ENCODE measurements around the gene TEX22. TPM values are rescaled to one million over a fixed set of nuclear protein-coding genes. Genes with fewer than 3 reads are reported as not detected.

The TEX22 gene
- total RNA-seq, 1 experiment from 2014 or later = 0.87 TPM

DNA sequence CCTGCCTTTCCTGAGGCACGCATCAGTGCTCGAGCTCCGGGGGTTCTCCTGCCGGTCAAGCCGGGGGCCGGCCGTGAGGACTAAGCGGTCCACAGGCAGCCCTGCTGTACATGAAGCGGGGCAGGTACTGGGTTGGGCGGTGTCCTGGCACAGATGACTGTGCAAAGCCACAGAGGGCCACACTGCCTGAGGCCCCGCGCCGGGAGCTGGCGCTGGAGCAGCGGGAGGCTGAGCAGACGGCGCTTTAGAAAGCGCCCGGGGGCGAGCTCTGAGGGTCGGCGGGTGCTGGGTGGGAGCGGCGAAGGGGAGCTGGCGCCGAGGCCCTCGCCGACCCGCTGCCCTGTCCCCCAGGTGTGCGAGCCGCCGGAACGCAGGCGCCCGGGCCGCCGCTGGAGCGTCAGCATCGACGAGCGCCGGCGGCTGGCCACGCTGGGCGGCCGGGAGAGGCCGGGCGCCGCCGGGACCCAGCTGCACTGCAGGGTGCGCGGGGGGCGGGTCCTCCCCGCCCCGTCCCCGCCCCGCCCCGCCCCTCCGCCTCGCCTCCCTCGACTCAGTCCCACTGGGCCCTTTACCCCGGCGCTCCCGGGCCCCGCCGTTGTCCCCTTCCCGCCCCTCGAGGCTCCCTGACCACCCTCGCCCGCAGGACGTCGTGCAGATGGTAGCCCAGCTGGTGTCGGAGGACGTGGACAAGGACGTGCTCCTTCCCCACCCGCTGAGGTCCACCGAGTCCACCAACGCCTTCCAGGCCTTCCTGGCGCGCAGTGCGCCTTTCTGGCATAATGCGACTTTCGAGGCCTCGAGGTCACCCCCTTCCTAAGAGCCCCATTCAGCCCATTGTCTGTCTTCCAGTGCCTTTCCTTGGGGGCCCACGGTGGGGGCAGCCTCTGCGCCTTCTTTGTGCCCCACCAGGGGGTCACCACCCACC, 12.9 kb downstream of the TEX22 start (continued):
- TF ChIP-seq, protein P1, sequence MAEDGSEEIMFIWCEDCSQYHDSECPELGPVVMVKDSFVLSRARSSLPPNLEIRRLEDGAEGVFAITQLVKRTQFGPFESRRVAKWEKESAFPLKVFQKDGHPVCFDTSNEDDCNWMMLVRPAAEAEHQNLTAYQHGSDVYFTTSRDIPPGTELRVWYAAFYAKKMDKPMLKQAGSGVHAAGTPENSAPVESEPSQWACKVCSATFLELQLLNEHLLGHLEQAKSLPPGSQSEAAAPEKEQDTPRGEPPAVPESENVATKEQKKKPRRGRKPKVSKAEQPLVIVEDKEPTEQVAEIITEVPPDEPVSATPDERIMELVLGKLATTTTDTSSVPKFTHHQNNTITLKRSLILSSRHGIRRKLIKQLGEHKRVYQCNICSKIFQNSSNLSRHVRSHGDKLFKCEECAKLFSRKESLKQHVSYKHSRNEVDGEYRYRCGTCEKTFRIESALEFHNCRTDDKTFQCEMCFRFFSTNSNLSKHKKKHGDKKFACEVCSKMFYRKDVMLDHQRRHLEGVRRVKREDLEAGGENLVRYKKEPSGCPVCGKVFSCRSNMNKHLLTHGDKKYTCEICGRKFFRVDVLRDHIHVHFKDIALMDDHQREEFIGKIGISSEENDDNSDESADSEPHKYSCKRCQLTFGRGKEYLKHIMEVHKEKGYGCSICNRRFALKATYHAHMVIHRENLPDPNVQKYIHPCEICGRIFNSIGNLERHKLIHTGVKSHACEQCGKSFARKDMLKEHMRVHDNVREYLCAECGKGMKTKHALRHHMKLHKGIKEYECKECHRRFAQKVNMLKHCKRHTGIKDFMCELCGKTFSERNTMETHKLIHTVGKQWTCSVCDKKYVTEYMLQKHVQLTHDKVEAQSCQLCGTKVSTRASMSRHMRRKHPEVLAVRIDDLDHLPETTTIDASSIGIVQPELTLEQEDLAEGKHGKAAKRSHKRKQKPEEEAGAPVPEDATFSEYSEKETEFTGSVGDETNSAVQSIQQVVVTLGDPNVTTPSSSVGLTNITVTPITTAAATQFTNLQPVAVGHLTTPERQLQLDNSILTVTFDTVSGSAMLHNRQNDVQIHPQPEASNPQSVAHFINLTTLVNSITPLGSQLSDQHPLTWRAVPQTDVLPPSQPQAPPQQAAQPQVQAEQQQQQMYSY (CRISPR knock-in tag; IDR thresholded peaks at IDR 0.05) = peak; percentile 12; the same call in 1 of the 2 replicates

DNA sequence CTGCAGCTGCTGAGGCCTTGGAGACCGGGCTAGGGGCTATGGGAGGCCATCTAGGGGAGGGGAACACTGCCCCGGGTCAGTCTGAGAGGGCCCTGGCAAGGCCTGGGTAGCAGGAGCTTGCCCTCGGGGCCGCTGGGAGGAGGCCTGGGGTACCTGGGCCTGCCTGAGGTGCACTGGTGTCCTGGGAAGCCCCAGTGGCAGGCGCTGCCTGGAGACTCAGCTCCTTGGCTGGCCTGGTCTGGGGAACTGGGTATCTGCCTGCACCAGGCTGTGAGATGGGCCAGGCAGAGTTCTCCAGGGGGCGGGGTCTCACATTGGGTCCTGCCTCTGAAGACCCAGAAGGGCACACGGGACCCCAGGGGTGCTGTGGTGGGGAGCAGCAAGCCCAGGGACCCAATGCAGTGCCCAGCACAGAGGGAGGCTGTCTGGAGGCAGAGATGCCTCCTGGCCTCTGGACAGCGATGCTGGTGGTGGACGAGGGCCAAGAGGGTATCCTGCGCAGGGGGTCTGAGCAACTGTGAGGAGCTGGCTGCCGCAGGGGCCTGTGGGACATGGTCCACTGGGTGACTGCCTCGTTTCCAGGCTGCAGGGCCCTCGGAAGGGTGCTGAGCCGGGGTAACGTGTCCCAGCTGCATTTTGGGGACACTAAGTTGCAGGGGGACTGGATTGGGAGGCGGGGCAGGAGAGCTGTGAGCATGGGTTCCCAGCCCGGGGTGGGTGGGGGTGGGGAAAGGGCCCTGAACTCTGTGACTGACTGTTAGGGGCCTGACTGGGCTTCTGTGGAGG, 13.8 kb downstream of the TEX22 start:
- Mint-ChIP-seq H3K4me3 (no peak overlapping the region), H3K9me3 (no peaks in the 10 kb centered on the region), H3K27me3 (ENCODE audit: low read depth) (peaks cover 80% of the 10 kb centered on the region), H3K4me1 (peaks cover 13% of the 10 kb centered on the region), H3K27ac (no peak overlapping the region), H3K36me3 (peaks cover 5% of the 10 kb centered on the region; the same call in 1 of the 2 replicates)
- ChIA-PET CTCF (interaction anchor here (0.6 to 1.9 kb wide), 4 partner anchors 9 to 585 kb away, joined by 3 to 15 read pairs (median 3); no protein-coding TSS in a partner anchor), POLR2A (no interaction called here)
- no peak for ATAC-seq
- DNase-seq (ENCODE audit: low spot score) = peak; percentile 15
- TF ChIP-seq, protein P2, sequence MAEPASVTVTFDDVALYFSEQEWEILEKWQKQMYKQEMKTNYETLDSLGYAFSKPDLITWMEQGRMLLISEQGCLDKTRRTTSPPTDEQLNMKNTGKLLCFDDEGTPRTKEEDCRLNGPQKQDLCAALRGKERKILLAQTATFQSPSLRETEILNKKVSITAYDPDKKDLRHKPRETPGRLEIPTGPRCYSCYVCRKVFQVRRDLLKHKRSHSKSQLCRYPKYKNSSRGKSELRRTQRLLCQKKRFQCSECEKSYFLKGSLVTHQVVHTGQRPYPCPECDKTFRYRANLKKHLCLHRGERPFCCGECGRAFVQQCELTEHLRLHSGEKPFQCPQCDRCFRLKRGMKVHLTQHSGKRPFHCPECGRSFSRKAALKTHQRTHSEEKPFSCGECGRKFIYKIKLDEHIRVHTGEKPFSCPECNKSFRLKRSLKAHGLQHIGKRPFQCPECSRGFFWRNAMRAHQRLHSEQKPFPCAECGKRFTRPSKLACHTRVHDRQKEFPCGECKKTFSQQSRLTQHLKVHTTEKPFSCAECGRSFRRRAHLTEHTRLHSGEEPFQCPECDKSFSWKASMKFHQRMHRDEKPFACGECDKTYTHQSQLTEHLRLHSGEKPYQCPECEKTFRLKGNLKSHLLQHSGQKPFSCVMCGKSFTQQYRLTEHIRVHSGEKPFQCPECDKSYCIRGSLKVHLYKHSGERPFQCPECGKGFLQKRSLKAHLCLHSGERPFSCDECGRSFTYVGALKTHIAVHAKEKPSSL (CRISPR knock-in tag; conservative IDR thresholded peaks at IDR 0.05) = no peak
- TF ChIP-seq ZNF138 (CRISPR knock-in tag; conservative IDR thresholded peaks at IDR 0.05) = no peak

DNA sequence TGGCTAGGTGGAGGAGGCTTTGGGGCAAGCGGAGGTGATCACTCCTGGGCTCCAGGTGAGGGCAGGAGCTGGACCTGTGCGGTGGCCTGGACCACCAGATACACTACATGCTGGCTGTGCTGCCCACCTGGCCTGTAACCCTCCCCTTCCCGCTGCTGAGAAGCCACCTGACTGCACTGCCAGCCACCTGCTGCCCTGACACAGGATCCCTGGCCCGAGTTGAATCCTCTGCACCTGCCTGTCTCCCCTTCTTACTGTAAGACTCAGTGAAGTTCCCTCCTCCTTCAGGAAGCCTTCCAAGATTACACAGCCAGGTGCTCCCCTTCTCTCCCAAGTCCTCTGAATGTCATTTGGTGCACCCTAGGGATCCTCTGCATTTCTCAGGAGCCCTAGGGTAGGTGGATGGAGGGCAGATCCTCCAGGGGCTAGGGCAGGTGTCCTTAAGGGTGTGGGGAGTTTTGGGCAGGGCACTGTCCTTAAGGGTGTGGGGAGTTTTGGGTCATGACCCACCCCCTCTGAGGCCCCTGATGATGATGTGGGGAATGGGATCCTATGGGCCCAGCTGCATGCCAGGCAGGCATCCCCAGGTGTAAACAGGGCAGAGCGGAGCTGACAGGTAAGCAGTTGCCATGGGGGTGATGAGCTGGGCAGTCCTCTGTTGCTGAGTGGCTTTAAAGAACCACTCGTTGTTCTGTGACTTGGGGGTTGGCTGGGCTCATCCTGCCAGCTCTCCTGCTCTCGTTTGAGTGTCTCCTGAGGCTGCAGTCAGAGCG, 14.6 kb downstream of the TEX22 start:
- Mint-ChIP-seq H3K9me3 (no peaks in the 10 kb centered on the region), H3K4me1 (peaks cover 13% of the 10 kb centered on the region), H3K36me3 (peaks cover 8% of the 10 kb centered on the region), H3K4me3 (peak overlapping the region; percentile 13; the same call in 1 of the 2 replicates), H3K27me3 (ENCODE audit: low read depth) (peaks cover 76% of the 10 kb centered on the region), H3K27ac (no peak overlapping the region)
- ATAC-seq (no peak), DNase-seq (ENCODE audit: low spot score) (peak; percentile 11)
- ChIA-PET CTCF (interaction anchor here (0.6 to 0.9 kb wide), 2 partner anchors 76 to 586 kb away, joined by 3 to 4 read pairs; no protein-coding TSS in a partner anchor), POLR2A (no interaction called here)
- TF ChIP-seq TCF7 (CRISPR knock-in tag; IDR thresholded peaks at IDR 0.05; ENCODE audit: low read depth) = no peak
- no peak for TF ChIP-seq EMX1 (CRISPR knock-in tag; IDR thresholded peaks at IDR 0.05)
- TF ChIP-seq ZNF423 (CRISPR knock-in tag; IDR thresholded peaks at IDR 0.05) = no peak
- TF ChIP-seq, protein P3, sequence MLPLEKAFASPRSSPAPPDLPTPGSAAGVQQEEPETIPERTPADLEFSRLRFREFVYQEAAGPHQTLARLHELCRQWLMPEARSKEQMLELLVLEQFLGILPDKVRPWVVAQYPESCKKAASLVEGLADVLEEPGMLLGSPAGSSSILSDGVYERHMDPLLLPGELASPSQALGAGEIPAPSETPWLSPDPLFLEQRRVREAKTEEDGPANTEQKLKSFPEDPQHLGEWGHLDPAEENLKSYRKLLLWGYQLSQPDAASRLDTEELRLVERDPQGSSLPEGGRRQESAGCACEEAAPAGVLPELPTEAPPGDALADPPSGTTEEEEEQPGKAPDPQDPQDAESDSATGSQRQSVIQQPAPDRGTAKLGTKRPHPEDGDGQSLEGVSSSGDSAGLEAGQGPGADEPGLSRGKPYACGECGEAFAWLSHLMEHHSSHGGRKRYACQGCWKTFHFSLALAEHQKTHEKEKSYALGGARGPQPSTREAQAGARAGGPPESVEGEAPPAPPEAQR (CRISPR knock-in tag; IDR thresholded peaks at IDR 0.05) = no peak
- TF ChIP-seq MYBL2 (CRISPR knock-in tag; IDR thresholded peaks at IDR 0.05) = no peak
- no peak for TF ChIP-seq GRHL2 (CRISPR knock-in tag; IDR thresholded peaks at IDR 0.05; ENCODE audit: insufficient replicate concordance, severe bottlenecking)
- TF ChIP-seq TEAD4 (CRISPR knock-in tag; IDR thresholded peaks at IDR 0.05) = no peak
- no peak for TF ChIP-seq HMGXB4 (CRISPR knock-in tag; IDR thresholded peaks at IDR 0.05)
- TF ChIP-seq NR1H2 (CRISPR knock-in tag; IDR thresholded peaks at IDR 0.05) = no peak
- TF ChIP-seq JAZF1 (CRISPR knock-in tag; IDR thresholded peaks at IDR 0.05) = no peak
- TF ChIP-seq, protein P1 (CRISPR knock-in tag; IDR thresholded peaks at IDR 0.05) = no peak
- TF ChIP-seq SMAD4 (CRISPR knock-in tag; IDR thresholded peaks at IDR 0.05) = no peak
- no peak for TF ChIP-seq CREB1 (CRISPR knock-in tag; IDR thresholded peaks at IDR 0.05)

Measured in WTC11 (cell line).